Thyroid gland (tissue), 4 donors: ENCODE data around the gene PALMD.

Experiments used
- POLR2A ChIP-seq, 2 donors: fragments of 450-650 bp; IDR thresholded peaks; one replicate each; pipeline ENCODE4 v1.6.1; 2017; ENCODE audit warnings: antibody characterized with exemption in 2 of 2, mild to moderate bottlenecking in 2 of 2, moderate library complexity in 1 of 2
- TF ChIP-seq, protein P1 (sequence below), 6 experiments: fragments of 200-600 bp in 3 of 6; fragments of 450-650 bp in 3 of 6; sonication (generic) in 3 of 6; IDR thresholded peaks; one replicate each; pipeline ENCODE4 v1.5.1; 2016 to 2019; ENCODE audit warnings: antibody characterized with exemption in 6 of 6, mild to moderate bottlenecking in 2 of 6, inconsistent platforms in 1 of 6, moderate library complexity in 1 of 6

DNA sequence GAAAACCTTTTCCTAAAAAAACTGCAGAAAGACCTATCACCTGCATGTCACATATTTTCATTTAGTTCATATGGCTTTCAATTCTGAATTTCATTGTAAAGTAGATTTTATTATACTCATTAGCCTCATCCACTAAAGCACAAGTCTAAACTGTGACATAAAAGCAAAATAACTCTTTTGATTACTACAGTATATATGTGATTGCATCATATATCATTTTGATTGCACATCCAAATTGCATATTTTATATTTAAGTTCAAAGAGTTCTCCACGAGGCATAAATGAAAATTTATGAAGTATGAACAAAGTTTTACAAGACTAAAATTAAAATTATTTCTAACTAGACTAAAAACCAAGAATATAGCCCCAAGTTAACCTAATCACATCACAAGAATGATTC lies 19.3 kb downstream of the PALMD start:
- TF ChIP-seq, protein P1, sequence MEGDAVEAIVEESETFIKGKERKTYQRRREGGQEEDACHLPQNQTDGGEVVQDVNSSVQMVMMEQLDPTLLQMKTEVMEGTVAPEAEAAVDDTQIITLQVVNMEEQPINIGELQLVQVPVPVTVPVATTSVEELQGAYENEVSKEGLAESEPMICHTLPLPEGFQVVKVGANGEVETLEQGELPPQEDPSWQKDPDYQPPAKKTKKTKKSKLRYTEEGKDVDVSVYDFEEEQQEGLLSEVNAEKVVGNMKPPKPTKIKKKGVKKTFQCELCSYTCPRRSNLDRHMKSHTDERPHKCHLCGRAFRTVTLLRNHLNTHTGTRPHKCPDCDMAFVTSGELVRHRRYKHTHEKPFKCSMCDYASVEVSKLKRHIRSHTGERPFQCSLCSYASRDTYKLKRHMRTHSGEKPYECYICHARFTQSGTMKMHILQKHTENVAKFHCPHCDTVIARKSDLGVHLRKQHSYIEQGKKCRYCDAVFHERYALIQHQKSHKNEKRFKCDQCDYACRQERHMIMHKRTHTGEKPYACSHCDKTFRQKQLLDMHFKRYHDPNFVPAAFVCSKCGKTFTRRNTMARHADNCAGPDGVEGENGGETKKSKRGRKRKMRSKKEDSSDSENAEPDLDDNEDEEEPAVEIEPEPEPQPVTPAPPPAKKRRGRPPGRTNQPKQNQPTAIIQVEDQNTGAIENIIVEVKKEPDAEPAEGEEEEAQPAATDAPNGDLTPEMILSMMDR (IDR thresholded peaks at IDR 0.05): no peak
- TF ChIP-seq POLR2A (IDR thresholded peaks at IDR 0.05): no peak
